AG20443 (cell line): ENCODE measurements around the gene CBX6.

Experiments
- DNase-seq: peaks from one replicate; pipeline ENCODE4 v3.0.0; 2012; ENCODE audit warnings: low spot score, mixed read lengths

Gene CBX6

GRCh38 chr22:38840129-38840528, 31.9 kb downstream of the CBX6 start:
- no peak for DNase-seq

GRCh38 chr22:38839686-38840085, 32.3 kb downstream of the CBX6 start:
- DNase-seq = no peak

- no peak for DNase-seq
These were observed 34.5 kb downstream of the CBX6 start for GRCh38 chr22:38837414-38837928.

- DNase-seq = no peak
These were observed 36.1 kb downstream of the CBX6 start for GRCh38 chr22:38835888-38836301.

- no peak for DNase-seq
These were observed 37.0 kb downstream of the CBX6 start for GRCh38 chr22:38834991-38835390.

GRCh38 chr22:38834215-38834953, 37.6 kb downstream of the CBX6 start:
- DNase-seq = no peak

- DNase-seq = no peak
These were observed 39.0 kb downstream of the CBX6 start for GRCh38 chr22:38833061-38833460.

GRCh38 chr22:38832005-38832978, 39.7 kb downstream of the CBX6 start:
- no peak for DNase-seq

- DNase-seq = no peak
These were observed 40.7 kb downstream of the CBX6 start for GRCh38 chr22:38831166-38831945.

GRCh38 chr22:38830845-38831108, 41.2 kb downstream of the CBX6 start:
- no peak for DNase-seq

- no peak for DNase-seq
These were observed 41.8 kb downstream of the CBX6 start for GRCh38 chr22:38830026-38830844.

GRCh38 chr22:38829485-38829884, 42.5 kb downstream of the CBX6 start:
- no peak for DNase-seq

GRCh38 chr22:38828616-38829205, 43.3 kb downstream of the CBX6 start:
- no peak for DNase-seq

GRCh38 chr22:38828191-38828590, 43.8 kb downstream of the CBX6 start:
- no peak for DNase-seq

- DNase-seq = no peak
These were observed 44.5 kb downstream of the CBX6 start for GRCh38 chr22:38827510-38827909.

- no peak for DNase-seq
These were observed 45.2 kb downstream of the CBX6 start for GRCh38 chr22:38826801-38827200.

GRCh38 chr22:38826386-38826785, 45.6 kb downstream of the CBX6 start:
- DNase-seq = no peak

- DNase-seq = peak; percentile 85
These were observed 47.4 kb downstream of the CBX6 start for GRCh38 chr22:38824585-38824984.

GRCh38 chr22:38823637-38824036, 48.4 kb downstream of the CBX6 start:
- DNase-seq = no peak

- DNase-seq = no peak
These were observed 48.9 kb downstream of the CBX6 start for GRCh38 chr22:38823076-38823475.

- no peak for DNase-seq
These were observed 52.0 kb downstream of the CBX6 start for GRCh38 chr22:38820020-38820419.
